Fibroblast of lung (primary cell): Measurements from ENCODE around the gene RBM8A. TPM values are rescaled to one million over a fixed set of nuclear protein-coding genes. Genes with fewer than 3 reads are reported as not detected.
A peak's percentile ranks its signal among the peaks of the same experiment; 100 is the strongest.

Source experiments
- DNase-seq, 2 donors: peaks; one replicate each; pipeline versions ENCODE4 v3.0.0 to v3.0.0-alpha.2; 2010; ENCODE audit warnings: low read depth in 2 of 2
- H2AFZ ChIP-seq: 2 replicates; pipeline ENCODE4 v1.5.1; 2012; ENCODE audit warnings: low read length, control low read depth, inconsistent platforms
- H3K27ac ChIP-seq: 2 replicates; pipeline ENCODE4 v1.5.1; 2011; ENCODE audit warnings: low read length, control low read depth; ENCODE audit not compliant: insufficient read depth
- H3K27me3 ChIP-seq: 2 replicates; pipeline ENCODE4 v1.5.1; 2011; ENCODE audit warnings: mild to moderate bottlenecking, low read length; ENCODE audit not compliant: control insufficient read depth, insufficient read depth
- H3K36me3 ChIP-seq: 2 replicates; pipeline ENCODE4 v1.5.1; 2011; ENCODE audit warnings: low read length; ENCODE audit not compliant: control insufficient read depth, insufficient read depth
- H3K4me1 ChIP-seq: 2 replicates; pipeline ENCODE4 v1.5.1; 2011; ENCODE audit warnings: low read length; ENCODE audit not compliant: control insufficient read depth, insufficient read depth; ENCODE audit errors: extremely low read depth
- H3K4me2 ChIP-seq: 2 replicates; pipeline ENCODE4 v1.5.1; 2011; ENCODE audit warnings: low read length, control low read depth; ENCODE audit not compliant: insufficient read depth; ENCODE audit errors: extremely low read depth
- H3K4me3 ChIP-seq, 4 experiments: fragments of 200-600 bp in 1 of 4; sonication (generic) in 1 of 4; replicated peaks in 1 of 4; 2 replicates each; pipeline ENCODE4 v1.5.1; 2011 to 2016; ENCODE audit warnings: low read length in 4 of 4, low read depth in 3 of 4, mild to moderate bottlenecking in 3 of 4, control low read depth in 2 of 4, inconsistent platforms in 1 of 4, mixed read lengths in 1 of 4; ENCODE audit not compliant: insufficient read depth in 1 of 4; ENCODE audit errors: control extremely low read depth in 1 of 4
- H3K79me2 ChIP-seq: 2 replicates; pipeline ENCODE4 v1.5.1; 2012; ENCODE audit warnings: mild to moderate bottlenecking, low read length, inconsistent platforms; ENCODE audit not compliant: control insufficient read depth, insufficient read depth
- H3K9ac ChIP-seq: 2 replicates; pipeline ENCODE4 v1.5.1; 2011; ENCODE audit warnings: mild to moderate bottlenecking, low read length, control low read depth; ENCODE audit not compliant: insufficient read depth
- H3K9me3 ChIP-seq: 2 replicates; pipeline ENCODE4 v1.5.1; 2012; ENCODE audit warnings: low read depth, low read length; ENCODE audit not compliant: control insufficient read depth, insufficient read depth
- H4K20me1 ChIP-seq: 2 replicates; pipeline ENCODE4 v1.5.1; 2011; ENCODE audit warnings: low read length; ENCODE audit not compliant: control insufficient read depth, insufficient read depth; ENCODE audit errors: extremely low read depth
- CTCF ChIP-seq, 2 donors: IDR thresholded peaks in 1 of 2; conservative IDR thresholded peaks in 1 of 2; 1 replicate in 1 of 2; 2 replicates in 1 of 2; pipeline ENCODE4 v1.5.1; 2011 to 2012; ENCODE audit warnings: low read length in 2 of 2, control low read depth in 1 of 2, inconsistent platforms in 1 of 2, low read depth in 1 of 2, mild to moderate bottlenecking in 1 of 2
- EZH2 ChIP-seq: IDR thresholded peaks from 2 replicates; pipeline ENCODE4 v1.5.1; 2012; ENCODE audit warnings: low read length, control low read depth, mild to moderate bottlenecking; ENCODE audit errors: missing control alignments
- polyA plus RNA-seq, 2 donors: library from polyadenylated mRNA; depleted of rRNA in 1 of 2; stranded (reverse) in 1 of 2; unstranded in 1 of 2; fragments of >200 nt; gene quantifications; 2 replicates each; pipeline ENCODE4 v1.2.1, GENCODE V29; 2011 to 2012; ENCODE audit warnings: missing spikeins in 1 of 2
- total RNA-seq: library from RNA; depleted of rRNA; stranded (reverse); fragments of >200 nt; gene quantifications from 2 replicates; pipeline ENCODE4 v1.2.1, GENCODE V29; 2014

Gene RBM8A
- total and polyA plus RNA-seq, 2 donors (not counting 1 experiment from before 2014, with no cell fraction given) = 56.6 to 137 TPM

GRCh38 chr1:145916745-145917144 is 10.5 kb downstream of the RBM8A start:
- Histone ChIP-seq H4K20me1 (no peaks in the 10 kb centered on the region), H3K4me1 (peaks cover 4% of the 10 kb centered on the region), H3K9ac (no peak overlapping the region), H3K36me3 (peaks cover 11% of the 10 kb centered on the region), H3K79me2 (peaks cover 9% of the 10 kb centered on the region), H3K9me3 (no peaks in the 10 kb centered on the region), H3K27ac (no peak overlapping the region), H3K4me3 (no peak overlapping the region), H3K27me3 (no peaks in the 10 kb centered on the region), H2AFZ (no peak overlapping the region), H3K4me2 (no peak overlapping the region)
- TF ChIP-seq CTCF (conservative IDR thresholded peaks at IDR 0.05 in 1 of 2, IDR thresholded peaks at IDR 0.05 in 1 of 2; ENCODE audit: low read depth in 1 of 2, low read length in 2 of 2) (no peak), EZH2 (no peak)
- DNase-seq = peak in 1 of 2 donors; percentile 20

- Histone ChIP-seq H2AFZ (no peak overlapping the region), H3K4me2 (no peak overlapping the region), H3K9me3 (no peaks in the 10 kb centered on the region), H3K9ac (no peak overlapping the region), H3K27ac (no peak overlapping the region), H3K4me1 (peaks cover 8% of the 10 kb centered on the region), H3K27me3 (no peaks in the 10 kb centered on the region), H3K4me3 (no peak overlapping the region), H3K79me2 (no peaks in the 10 kb centered on the region), H4K20me1 (no peaks in the 10 kb centered on the region), H3K36me3 (peaks cover 15% of the 10 kb centered on the region)
- TF ChIP-seq EZH2 = no peak
- no peak for TF ChIP-seq CTCF (conservative IDR thresholded peaks at IDR 0.05 in 1 of 2, IDR thresholded peaks at IDR 0.05 in 1 of 2; ENCODE audit: low read depth in 1 of 2, low read length in 2 of 2)
- DNase-seq = no peak
Measured at GRCh38 chr1:145912128-145912641, 15.1 kb downstream of the RBM8A start.

GRCh38 chr1:145908653-145909052 is 18.6 kb downstream of the RBM8A start:
- Histone ChIP-seq H4K20me1 (no peaks in the 10 kb centered on the region), H2AFZ (no peak overlapping the region), H3K79me2 (no peaks in the 10 kb centered on the region), H3K27ac (no peak overlapping the region), H3K9me3 (no peaks in the 10 kb centered on the region), H3K36me3 (peaks cover 9% of the 10 kb centered on the region), H3K9ac (no peak overlapping the region), H3K4me1 (peaks cover 8% of the 10 kb centered on the region), H3K27me3 (no peaks in the 10 kb centered on the region), H3K4me2 (peak overlapping the region; percentile 46), H3K4me3 (peak overlapping the region in 1 of 4 experiments; percentile 26)
- DNase-seq = peak in 1 of 2 donors; percentile 27
- TF ChIP-seq EZH2 (no peak), CTCF (conservative IDR thresholded peaks at IDR 0.05 in 1 of 2, IDR thresholded peaks at IDR 0.05 in 1 of 2; ENCODE audit: low read depth in 1 of 2, low read length in 2 of 2) (no peak)
